Fibroblast of the conjunctiva (primary cell): Measurements from ENCODE around the gene ME3.
"Not testable (repeated sequence)": the region's sequence is repeated elsewhere in the genome, so short reads cannot be mapped to it uniquely, and the experiment has no call there.

ENCODE experiments used
- DNase-seq: peaks from one replicate; pipeline ENCODE4 v3.0.0-alpha.2; 2010; ENCODE audit warnings: low read depth

The ME3 gene

DNA sequence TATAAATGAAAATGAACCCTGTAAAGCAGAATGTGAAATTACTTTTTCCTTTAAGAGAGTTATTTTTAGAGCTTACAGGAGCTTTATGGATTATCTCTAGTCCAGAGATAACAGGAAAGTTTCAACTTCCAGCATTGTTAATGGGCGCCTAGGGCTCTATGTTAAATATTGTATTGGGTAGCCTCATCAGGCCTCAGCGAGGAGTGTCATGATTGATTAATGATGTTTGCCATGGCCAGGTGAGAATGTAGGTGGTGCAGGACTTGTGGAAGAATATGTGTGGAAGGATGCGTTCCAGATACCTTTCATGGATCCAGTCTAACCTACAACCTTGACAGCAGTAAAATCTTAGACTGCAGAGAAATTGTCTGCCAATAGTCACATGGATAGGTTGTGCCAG lies 50.6 kb downstream of the ME3 start:
- no peak for DNase-seq

DNA sequence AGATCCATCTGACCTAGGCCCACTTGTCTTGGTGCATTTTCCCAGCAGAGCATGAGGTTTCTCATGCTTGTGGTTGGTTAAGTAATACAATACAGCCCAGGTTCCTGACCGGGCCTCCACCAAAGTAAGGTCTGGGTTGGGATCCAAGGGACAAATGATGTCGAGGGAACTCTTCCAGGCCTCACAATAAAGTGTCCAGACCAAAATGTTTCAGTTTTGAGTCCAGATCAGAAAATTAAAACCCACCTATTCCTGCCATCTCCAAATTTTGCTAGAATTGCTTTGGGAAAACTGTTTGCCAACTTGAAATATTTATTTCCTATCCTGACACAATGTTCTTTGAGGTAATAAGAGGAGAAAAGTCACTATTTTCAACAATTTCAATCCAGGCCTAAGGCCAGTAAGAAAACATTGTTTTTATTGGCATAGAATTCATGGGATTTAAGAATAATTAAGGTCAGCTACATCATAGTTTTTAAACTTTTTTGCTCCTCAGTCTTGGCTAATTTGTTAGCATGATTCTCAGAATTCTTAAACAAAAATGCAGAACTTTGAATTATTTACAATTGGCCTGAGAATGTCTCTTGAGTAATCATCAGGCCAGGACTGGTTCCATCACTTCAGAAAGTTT lies 51.4 kb downstream of the ME3 start:
- DNase-seq = peak; percentile 81

DNA sequence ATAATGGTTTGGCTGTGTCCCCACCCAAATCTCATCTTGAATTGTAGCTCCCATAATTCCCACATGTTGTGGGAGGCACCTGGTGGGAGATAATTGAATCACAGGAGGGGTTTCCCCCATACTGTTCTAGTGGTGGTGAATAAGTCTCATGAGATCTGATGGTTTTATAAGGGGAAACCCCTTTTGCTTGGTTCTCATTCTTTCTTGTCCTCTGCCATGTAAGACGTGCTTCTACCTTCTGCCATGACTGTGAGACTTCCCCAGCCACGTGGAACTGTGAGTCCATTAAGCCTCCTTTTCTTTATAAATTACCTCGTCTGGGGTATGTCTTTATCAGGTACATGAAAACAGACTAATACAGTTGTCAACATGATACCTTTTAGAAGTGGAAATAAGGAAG lies 53.0 kb downstream of the ME3 start:
- DNase-seq = not testable (repeated sequence)

DNA sequence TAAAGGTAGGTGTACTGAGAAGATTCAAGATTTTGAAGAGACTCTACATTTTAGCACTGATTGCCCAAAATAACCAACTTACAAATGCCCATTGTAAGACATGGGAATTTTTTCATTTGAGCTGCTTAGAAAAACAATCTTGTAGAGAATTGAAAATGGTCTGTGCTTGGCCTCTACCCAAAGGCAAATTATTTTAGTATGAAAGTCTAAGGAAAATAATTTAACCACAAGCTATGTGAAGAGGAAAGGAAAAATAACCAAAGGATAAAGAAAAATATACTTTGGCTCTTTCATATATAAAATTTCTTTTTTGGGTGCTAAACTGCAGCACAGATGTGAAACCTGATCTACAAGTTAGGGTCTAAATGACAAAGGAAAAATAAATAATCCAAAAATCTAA lies 54.9 kb downstream of the ME3 start:
- DNase-seq = peak; percentile 23

DNA sequence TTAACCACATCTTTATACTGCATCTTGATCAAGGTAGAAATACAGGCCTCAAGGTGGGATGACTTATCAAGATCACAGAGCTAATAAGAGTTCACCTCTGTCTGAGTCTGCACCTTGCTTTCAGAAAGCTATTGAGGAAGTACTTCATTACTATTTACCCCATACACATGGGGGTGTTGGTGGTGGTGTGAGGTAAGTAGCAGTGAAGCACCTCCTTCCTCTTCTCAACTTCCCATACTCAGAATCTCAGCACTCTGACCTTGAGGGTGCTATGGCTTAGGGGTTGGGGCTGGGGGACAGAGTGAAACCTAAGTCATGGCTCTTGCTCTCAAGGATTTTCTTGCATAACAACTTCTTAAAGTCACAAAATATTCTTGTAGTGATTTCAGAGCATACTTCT lies 56.9 kb downstream of the ME3 start:
- no peak for DNase-seq

DNA sequence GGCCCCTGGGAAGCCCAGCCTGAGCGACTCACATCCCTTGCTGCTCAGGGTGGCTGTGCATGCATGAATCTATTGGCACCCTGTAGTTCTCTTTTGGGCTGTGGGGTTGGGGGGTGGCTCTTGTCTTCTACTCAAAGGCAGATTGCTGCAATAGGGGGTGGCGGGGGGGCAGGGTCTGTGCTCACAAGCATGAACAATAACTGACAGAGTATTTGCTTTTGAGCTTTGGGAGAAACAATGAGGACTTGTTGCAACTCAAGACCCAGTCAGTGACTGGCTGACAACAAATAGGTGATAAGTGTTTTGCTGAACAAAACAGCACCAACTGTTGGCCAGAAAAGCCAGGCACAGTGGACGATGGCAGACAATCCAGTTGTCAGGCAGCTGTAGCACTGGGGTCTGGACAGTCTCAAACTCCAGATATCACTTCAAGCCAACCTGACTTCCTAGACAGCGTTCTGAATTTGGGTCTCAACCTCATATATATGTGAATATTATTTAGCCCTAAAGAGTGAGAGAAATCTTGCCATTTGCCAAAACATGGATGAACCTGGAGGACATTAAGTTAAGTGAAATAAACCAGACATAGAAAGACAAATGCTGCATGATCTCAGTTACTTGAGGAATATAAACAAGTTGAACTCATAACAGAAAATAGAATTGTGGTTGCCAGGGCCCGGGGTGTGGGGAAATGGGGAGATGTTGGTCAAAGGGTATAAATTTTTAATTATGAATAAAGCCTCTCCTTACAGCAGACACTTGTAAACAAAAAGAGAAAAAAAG lies 61.7 kb downstream of the ME3 start:
- no peak for DNase-seq

DNA sequence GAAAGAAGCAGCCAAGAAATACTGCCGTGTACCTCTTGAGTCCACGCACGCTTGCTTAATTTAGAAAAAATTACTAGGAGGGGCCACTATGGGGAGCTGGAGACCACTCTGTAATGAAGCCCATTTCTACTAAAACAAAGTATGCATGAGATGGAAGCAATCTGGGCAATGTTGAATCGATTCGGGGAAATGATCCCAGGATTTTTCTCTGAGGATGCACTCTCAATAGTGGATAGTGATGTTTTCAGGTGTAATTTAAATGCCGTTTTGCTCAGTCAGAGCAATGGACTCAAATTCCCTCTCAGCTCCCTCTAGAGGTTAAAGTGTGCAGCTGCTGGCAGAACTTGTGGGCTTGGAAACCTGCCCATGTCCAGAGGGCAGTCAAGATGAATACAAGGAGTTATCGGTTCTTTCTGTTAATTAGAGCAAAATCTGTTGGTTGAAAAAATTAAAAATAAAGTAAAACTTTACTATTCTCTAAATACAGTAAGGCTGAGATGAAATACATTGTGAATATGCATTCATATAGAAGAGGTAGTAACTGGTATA lies 64.1 kb downstream of the ME3 start:
- DNase-seq = peak; percentile 72

DNA sequence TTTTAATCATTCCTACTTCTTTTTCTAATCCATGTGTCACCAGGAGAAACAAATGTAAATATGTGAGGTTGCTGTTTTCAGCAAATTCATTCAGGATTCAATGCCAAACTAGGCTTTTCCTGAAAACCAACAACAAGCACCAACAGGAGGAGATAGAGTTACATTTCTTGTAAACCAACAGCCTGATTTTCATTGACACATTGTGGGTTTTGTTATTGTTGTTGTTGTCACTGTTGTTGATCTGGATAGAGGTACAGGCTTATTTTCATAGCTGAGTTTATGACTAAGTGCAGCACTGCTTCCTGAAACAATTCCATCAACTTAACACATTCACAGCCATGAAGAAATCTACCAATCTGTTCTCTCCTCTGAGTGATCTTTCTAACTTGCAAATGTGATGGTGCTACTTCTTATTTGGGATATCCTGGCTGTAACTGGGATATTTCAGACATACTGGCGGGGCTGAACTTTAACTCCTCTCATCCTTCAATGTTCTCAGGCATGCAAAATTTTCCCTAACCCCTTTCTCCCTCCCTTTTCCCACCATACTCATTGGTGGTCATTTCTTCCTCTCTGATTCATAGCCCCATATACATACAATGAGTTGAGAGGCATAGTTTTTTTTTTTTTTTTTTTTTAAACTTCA lies 65.5 kb downstream of the ME3 start:
- no peak for DNase-seq

DNA sequence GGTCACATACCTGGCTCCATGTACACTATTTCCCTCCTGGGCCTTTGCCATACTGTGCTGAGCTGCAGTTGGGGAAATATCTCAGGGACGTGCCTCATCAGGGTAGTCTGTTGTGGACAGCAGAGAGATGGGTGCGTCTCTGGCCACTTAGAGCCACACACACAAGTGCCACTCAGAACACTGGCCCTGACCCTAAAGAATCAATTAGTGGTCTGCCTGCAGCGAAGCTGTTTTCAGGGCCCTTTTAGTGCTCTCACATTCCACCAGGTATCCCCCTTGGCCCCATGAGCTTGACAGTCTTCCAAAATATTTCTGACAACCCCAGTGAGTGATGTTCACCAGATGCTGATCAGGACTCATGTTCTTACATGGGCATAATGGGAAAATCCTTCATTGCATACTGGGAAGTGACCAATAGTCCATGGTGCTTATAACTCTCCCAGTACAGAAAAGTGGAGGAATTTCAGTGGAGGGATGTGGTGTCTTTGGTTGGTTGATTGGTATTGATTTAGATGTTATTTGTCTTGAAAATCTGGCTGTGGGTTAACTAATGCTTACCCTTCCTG lies 66.1 kb downstream of the ME3 start:
- no peak for DNase-seq

DNA sequence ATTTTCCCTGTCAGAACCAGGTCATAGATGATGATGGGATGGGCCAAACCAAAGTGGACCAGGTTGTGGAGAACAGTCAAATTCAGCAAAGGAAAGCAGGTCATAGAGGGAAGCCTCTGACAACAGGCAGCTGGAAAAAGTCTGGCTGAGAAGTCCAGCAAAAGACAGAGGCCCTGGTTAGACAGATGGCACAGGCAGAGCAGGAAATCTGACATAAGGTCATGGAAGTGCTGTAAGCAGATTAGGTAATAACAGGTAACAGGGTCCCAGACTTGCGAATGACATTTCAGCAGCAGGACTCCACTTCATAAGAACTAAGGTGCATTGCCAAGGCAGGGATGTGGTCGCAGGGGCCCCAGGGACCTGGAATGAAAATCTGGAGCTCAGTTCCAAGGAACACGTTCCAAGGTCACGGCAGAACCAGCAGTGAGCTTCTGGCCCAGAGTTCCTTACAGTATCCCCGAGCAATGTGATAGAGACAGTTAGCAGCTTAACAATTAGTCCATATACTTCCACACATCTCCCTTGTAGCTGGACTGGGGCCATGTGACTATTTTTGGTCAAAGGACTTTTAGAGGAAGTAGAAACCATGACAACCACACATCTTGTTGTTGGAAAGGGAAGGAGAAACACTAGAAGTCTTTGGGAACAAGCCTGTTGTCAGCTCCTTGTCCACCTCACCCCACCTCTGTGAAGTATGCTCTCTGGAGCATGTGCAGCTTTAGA lies 75.4 kb downstream of the ME3 start:
- DNase-seq = no peak

DNA sequence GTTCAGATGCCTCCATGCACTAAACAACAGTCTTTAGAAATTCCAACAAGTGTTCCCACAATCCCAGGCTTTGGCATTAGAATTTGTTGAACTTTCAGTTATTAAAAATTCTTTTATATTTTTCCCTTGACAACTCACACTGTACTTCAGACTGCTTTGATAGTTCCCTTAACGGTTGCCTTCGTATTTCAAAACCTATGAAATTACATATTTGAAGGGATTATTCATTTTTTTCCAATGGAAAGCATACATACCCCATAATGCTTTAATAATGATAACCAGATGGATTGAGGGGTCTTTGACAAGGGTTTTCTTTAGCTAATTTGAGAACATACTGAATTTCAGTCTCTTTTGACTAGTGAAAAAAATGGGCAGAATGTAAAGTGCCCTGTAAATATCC lies 76.5 kb downstream of the ME3 start:
- no peak for DNase-seq

DNA sequence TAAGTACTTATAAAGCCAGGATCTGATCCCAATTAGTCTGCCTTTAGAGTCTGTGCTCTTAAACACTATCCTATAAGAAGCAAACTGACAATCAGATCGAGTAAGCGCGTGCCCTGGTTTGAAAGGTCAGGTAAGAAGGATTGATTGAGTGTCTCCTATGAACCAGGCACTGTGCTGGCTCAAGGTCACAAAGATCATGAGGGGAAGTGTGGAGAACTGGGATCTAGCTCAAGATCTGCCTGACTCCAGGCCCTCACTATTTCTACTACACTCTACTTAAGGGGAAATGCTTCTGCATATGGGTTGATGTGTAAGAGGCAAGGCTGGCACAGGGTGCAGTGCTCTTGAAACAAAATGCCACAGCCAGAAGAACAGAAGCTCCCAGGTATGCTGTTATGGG lies 77.0 kb downstream of the ME3 start:
- no peak for DNase-seq

DNA sequence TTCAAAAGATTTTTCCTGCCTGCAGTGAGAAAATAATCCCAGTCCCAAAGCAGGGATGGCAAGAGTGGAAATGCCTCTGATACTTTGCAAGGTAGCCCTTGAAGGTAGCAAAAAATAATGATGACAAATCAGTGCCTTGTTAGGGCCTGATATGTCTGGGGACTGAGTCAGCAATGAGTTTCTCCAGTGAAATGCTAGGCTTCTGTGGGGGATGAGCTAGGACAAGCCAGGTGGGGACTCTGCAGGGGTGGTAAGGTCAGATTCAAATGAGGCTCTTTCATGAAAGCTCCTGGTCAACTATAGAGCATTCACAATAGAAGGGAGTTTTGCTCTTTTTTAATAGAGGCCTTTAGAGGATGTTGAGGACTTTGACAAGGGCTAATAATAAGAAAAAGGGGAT lies 77.7 kb downstream of the ME3 start:
- DNase-seq = no peak

DNA sequence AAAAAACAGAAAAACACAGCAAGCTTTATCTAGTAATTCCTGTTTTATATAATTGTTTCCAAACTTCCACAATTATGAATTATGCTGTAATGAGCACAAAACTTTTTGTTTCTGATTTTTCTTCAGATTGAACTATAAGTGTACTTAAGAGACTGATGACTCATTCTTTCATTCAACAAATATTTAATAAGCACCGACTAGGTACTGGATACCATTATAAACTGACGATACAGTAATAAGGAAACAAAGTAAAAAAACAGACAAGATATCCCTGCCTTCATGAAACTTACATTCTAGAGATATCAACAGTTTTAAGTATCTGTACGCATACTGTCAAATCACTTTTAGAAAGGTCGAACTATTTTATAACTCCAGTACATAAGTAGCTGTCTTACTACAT lies 78.6 kb downstream of the ME3 start:
- DNase-seq = no peak

DNA sequence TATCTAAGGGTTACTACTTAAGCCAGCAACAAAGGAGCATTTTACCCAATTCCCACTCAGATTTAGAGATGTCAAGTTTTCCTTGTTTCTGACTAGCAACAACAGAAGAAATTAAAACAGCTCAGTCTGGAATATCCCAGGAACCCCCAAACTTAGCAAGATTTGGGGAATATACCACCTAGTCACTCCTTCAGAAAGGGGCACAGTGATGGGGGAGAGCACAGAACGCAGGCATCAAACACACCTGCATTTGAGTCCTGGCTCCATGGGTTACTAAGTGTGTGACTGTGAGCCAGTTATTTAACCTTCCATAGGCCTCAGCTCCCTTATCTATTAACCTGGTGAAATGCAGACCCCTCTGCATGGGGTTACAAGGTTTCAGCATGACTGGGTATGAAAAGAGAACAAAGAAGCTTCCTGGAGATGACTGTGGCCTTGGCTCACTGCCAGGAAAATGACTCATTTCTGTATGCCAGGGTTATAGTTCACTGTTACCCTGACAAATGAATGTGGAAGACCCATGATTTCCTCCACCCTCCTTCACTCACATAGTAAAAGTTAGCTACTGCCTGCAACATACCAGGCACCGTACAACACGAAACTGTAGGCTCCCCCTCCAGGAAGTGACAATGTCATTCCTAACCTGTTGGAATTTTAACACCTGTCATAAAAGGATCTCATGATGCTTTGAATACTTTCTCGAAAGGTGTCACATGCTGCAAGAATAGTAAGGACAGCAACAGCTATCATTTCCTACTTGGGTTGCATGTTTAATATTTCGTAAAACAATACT lies 79.6 kb downstream of the ME3 start:
- peak; percentile 61 for DNase-seq

DNA sequence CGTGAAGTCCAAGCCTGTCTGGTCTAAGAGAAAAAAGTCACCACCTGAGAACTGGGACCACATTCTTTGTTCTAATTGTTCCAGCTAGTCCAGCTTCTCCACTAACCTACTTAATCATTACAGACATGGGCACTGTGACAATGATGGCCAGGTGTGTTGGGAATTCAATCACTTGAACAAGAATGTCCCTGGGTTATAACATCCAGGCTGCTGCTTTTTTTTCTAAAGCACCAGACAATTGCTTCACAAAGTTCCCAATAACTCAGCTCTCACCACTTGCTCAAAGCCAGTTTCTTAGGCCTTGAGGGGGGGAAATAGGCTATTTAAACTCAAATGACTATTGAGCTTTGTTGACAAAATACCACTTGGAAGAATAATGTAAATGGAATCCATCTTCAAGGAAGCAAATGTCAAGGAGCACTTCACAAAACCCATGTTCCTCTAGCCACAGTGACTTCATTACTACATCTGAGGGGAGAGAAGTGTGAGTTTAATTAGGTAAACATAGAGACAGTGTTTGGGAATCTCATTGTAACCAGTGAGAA lies 80.3 kb downstream of the ME3 start:
- DNase-seq = no peak

DNA sequence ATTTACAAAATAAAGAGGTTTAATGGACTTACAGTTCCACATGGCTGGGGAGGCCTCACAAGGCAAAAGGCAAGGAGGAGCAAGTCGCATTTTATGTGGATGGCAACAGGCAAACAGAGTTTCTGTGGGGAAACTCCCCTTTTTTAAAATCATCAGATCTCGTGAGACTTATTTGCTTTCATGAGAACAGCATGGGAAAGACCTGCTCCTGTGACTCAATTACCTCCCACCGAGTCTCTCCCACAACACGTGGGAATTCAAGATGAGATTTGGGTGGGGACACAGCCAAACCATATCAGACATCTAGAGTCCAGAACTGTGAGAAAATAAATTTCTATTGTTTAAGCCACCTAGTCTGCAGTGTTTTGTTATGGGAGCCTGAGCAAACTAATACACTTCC lies 80.8 kb downstream of the ME3 start:
- DNase-seq = no peak

DNA sequence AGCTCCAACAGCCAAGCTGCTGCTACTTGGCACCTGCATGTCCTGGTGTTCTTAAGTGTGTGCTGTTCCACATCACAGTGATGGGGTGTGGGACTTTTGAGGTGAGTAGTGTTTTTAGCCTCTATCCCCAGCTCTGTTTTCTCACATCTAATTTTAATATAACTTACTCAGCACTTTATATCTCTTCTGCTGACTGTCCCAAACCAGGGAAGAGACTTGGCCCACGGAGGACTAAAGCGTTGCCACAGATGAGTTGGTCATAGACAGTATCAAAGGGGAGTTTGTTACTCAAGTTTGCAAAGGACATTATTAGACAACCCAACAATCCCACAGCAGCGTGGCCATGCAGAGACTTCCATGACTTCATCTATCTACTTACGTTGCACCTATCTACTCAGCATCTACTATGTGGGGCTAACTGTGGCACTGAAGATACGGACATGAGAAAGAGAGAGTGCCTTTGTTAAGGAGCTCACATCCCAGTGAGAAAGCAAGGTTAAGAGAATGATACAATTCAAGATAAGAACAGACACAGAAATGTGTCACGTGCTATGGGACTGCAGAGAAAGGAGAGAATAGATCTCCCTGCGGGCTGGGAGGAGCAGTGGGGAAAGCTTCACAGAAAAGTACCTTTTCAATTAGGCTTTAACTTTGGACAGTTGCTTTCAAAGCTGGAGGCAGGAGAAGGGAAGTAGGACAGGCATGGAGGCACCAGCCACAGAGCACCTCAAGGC lies 82.4 kb downstream of the ME3 start:
- DNase-seq = no peak

DNA sequence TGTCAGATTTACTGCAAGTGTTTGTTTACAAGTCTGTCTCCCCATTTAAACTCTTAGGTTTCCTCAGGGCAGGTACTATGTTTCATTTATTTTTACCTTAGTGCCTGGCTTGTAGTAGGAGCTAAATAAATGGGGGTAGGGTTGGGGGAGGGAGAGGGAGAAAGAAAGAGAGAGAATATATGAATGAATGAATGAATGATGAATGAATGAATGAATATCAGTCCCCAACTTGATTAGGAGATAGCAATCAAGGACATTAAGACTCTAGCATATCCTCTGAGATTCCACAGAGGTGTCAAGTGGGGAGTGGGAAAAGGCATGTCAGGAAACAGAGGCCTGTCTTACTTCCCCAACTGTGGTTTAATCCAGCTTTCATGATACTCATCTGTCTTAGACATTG lies 83.2 kb downstream of the ME3 start:
- no peak for DNase-seq

DNA sequence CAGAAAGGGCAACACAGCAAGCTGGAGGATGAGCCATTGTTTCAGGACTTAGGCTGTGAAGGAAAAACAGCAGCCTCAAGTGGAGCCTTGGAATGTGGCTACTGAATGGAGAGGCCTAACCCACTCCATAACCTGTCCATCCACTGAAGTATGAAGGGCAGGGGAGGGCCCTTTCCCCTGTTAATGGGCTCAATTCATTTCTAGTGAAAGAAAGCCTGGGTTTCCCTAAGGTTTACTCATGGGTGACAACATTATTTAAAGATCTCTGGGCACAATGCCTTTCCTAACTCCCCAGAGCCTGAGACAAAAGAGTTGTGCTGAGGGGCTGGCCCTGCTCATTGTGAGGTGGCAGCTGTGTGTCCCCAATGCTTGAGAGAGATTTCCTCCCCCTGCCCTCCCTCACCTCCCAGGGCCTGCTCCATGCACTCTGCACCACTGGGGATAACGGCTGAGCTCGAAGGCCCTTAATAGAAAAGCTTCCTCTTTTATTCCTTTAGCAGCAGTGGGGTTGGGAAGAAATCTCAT lies 83.8 kb downstream of the ME3 start:
- DNase-seq = no peak
